Progenitor cell of endocrine pancreas (in vitro differentiated cells): Measurements from ENCODE around the gene INO80E. TPM values are rescaled to one million over a fixed set of nuclear protein-coding genes. Genes with fewer than 3 reads are reported as not detected.

Experiments used
- DNase-seq: peaks from one replicate; pipeline ENCODE4 v3.0.0; 2021; ENCODE audit warnings: low spot score; ENCODE audit not compliant: unreplicated experiment
- H3K27ac Mint-ChIP-seq: 2 replicates; pipeline ENCODE4 v1.8.0; 2021; ENCODE audit warnings: mild to moderate bottlenecking, moderate library complexity, mixed read lengths
- H3K27me3 Mint-ChIP-seq: 2 replicates; pipeline ENCODE4 v1.8.0; 2021; ENCODE audit warnings: mixed read lengths
- H3K36me3 Mint-ChIP-seq: 2 replicates; pipeline ENCODE4 v1.8.0; 2022; ENCODE audit warnings: mixed read lengths; ENCODE audit not compliant: insufficient read depth
- H3K4me1 Mint-ChIP-seq: 2 replicates; pipeline ENCODE4 v1.8.0; 2021; ENCODE audit warnings: low read depth, mixed read lengths
- H3K4me3 Mint-ChIP-seq: 2 replicates; pipeline ENCODE4 v1.8.0; 2021; ENCODE audit warnings: low read depth, mild to moderate bottlenecking, moderate library complexity, mixed read lengths
- H3K9me3 Mint-ChIP-seq: 2 replicates; pipeline ENCODE4 v1.8.0; 2021; ENCODE audit warnings: low read depth, mixed read lengths
- total RNA-seq: library from RNA; stranded (reverse); gene quantifications from 2 replicates; pipeline ENCODE4 v1.2.1, GENCODE V29; 2021
- TF ChIP-seq, protein P1 (sequence below): fragments of 200-600 bp; sonication (generic); IDR thresholded peaks from one replicate; pipeline ENCODE4 v1.5.0; 2021; ENCODE audit warnings: antibody characterized with exemption, mild to moderate bottlenecking; ENCODE audit not compliant: unreplicated experiment

The INO80E gene
- total RNA-seq, 1 donor from 2014 or later: 74.2 TPM

DNA sequence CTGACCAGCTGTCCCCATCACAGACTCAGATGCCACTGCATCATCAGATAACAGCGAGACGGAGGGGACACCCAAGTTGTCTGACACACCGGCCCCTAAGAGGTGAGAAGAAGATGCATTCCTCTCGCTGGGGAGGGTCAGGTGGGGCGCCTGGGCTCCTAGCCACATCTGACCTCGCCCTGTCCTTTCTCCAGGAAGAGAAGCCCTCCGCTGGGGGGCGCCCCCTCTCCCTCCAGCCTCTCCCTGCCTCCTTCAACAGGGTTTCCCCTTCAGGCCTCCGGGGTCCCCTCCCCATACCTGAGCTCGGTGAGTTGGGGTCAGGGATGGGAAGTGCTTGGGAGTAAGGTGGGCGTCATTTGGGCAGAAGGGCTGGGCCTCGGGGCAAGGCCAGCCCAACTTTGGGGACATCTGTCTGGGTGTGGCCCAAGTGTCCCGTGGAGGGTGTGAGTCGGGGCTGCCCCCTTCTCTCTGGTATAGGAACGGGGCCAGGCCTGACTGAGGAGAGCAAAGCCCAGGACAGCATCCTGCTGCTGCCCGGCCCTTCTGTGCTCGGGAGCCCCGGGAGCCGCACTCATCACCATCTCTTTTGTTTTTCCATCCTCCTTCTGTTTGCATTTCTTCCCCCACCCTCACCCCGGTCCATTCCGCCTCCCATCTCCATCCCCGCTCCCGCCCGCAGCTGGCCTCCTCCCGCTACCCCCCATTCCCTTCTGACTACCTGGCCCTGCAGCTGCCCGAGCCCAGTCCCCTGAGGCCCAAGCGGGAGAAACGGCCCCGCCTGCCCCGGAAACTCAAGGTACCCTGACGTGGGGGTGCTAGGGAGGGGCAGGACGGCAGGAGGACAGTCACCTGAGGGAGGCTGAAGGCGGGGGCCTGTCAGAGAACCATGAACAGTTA is 4.9 kb downstream of the INO80E start:
- DNase-seq: no peak
- no peak overlapping the region for H3K27ac Mint-ChIP-seq
- H3K27me3 Mint-ChIP-seq: no peaks in the 10 kb centered on the region
- H3K4me1 Mint-ChIP-seq: peaks cover 7% of the 10 kb centered on the region
- no peaks in the 10 kb centered on the region for H3K9me3 Mint-ChIP-seq
- TF ChIP-seq, protein P1, sequence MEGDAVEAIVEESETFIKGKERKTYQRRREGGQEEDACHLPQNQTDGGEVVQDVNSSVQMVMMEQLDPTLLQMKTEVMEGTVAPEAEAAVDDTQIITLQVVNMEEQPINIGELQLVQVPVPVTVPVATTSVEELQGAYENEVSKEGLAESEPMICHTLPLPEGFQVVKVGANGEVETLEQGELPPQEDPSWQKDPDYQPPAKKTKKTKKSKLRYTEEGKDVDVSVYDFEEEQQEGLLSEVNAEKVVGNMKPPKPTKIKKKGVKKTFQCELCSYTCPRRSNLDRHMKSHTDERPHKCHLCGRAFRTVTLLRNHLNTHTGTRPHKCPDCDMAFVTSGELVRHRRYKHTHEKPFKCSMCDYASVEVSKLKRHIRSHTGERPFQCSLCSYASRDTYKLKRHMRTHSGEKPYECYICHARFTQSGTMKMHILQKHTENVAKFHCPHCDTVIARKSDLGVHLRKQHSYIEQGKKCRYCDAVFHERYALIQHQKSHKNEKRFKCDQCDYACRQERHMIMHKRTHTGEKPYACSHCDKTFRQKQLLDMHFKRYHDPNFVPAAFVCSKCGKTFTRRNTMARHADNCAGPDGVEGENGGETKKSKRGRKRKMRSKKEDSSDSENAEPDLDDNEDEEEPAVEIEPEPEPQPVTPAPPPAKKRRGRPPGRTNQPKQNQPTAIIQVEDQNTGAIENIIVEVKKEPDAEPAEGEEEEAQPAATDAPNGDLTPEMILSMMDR: no peak
- no peak overlapping the region for H3K4me3 Mint-ChIP-seq
- peaks cover 4% of the 10 kb centered on the region for H3K36me3 Mint-ChIP-seq

DNA sequence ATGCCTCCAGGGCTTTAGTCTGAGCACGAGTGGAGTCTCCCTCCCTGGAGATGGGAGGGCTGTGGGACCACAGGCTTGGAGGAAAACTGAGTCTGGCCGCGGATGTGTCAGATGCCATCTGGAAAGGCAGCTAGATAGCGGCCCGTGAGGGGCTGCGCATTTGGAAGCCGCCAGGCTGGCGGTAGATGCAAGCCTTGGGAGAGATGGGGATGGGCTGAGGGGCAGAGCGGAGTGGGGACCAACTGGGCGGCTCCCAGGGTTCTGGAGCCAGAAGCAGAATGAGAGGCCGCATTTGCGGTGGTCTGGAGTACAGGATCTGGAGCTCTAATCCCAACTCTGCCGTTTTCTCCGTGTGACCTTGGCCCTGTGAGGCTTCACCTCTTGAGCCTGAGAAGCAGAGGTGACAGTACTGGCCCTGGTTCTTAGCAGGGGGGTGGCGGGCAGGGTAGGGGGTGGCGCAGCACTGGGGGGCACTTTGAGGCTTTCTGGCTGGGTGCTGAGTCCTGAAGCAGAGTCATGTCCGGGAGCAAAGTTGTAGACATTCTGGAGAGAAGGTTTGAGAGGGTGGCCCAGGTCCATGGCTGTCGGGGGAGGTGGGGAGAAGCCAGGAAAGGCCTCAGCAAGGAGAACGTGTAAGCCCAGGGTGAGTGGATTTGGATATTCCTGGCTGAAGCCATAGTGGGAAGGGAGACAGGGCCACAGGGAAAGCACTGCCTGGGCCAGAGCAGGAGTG is 6.7 kb downstream of the INO80E start:
- Mint-ChIP-seq H3K9me3 (no peaks in the 10 kb centered on the region), H3K4me3 (no peak overlapping the region), H3K27me3 (peaks cover 2% of the 10 kb centered on the region), H3K36me3 (peaks cover 5% of the 10 kb centered on the region), H3K27ac (no peak overlapping the region), H3K4me1 (no peaks in the 10 kb centered on the region)
- TF ChIP-seq, protein P1: no peak
- no peak for DNase-seq

DNA sequence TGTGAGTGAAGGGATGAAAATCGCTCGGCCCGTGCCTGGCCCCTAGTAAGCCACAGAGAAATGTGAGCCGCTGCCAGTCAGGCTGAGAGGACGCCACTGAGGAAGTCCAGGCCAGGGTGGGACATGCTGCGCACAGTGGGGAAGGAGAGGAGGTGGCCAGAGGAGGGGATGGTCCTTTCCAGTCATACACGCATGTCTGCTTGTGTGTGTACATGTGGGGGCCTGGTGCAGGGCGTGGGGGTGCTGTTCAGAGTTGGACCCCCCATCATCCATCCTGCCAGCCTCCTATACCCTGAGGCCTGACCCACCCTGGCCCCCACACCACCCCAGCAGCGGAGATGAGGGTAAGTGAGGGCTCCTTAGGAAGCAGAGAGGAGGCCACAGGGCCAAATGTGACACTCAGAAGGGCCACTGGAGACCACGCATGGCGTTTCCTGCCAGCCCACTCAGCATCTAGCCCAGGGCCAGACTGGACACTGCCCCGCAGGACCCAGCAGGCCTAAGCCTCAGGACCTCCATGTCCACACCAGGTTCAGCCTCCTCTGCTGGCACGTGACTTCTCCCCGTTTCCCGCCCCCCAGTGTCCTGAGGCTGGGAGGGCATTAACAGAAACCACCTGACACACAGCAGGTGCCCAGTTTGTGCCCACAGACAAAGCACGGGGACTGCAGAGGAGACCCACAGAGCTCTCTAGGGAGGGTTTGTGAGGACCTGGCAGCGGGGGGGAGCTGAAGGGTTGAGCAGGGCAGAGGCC is 7.8 kb downstream of the INO80E start:
- peaks cover 13% of the 10 kb centered on the region for H3K27me3 Mint-ChIP-seq
- H3K9me3 Mint-ChIP-seq: no peaks in the 10 kb centered on the region
- H3K4me1 Mint-ChIP-seq: no peaks in the 10 kb centered on the region
- no peak overlapping the region for H3K4me3 Mint-ChIP-seq
- H3K27ac Mint-ChIP-seq: peak overlapping the region; percentile 29
- H3K36me3 Mint-ChIP-seq: peaks cover 5% of the 10 kb centered on the region
- TF ChIP-seq, protein P1: no peak
- no peak for DNase-seq

DNA sequence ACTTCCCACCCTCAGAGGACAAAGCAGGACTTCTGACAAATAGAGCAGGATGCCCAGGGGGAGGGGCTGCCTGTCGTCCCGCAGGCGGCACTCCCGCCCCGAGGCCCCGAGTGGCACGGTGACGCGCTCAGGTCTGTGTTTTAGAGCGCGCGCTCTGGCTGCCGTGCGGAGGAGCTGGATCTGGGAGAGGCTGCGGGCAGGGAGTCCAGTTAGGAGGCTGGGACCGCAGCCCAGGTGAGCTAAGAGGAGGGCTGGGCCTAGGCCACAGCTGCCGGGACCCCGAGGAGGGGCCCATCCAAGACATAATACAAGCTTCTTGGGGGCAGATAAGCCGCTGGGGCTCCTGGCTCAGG is 8.4 kb downstream of the INO80E start:
- peaks cover 4% of the 10 kb centered on the region for H3K36me3 Mint-ChIP-seq
- H3K27ac Mint-ChIP-seq: no peak overlapping the region
- no peaks in the 10 kb centered on the region for H3K4me1 Mint-ChIP-seq
- H3K27me3 Mint-ChIP-seq: peaks cover 18% of the 10 kb centered on the region
- no peaks in the 10 kb centered on the region for H3K9me3 Mint-ChIP-seq
- no peak for DNase-seq
- TF ChIP-seq, protein P1: no peak
- no peak overlapping the region for H3K4me3 Mint-ChIP-seq

DNA sequence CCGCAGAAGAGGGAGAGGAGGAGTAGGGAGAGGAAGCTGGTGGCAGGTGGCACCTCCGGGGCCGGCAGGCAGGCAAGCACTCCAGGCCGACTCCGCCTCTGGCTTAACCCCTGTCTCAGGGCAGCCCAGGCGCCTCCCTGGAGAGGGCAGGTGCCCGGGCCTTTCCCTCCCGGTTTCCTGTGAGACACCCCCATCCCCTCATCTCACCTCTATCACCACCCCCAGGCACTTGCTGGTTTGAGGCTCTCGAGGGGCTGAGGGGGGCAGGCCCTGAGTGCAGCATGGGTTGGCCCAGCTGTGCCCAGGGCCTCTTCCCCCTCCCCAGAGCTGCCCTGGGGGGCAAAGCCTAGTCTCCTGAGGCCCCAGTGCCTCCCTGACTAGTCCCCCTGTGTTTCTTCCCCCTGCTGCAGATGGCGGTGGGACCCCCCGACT is 8.8 kb downstream of the INO80E start:
- peaks cover 21% of the 10 kb centered on the region for H3K27me3 Mint-ChIP-seq
- TF ChIP-seq, protein P1: no peak

More for the DNA sequence above, 8.8 kb downstream of the INO80E start:
- H3K27ac Mint-ChIP-seq: no peak overlapping the region
- no peaks in the 10 kb centered on the region for H3K9me3 Mint-ChIP-seq
- peaks cover 4% of the 10 kb centered on the region for H3K36me3 Mint-ChIP-seq
- no peaks in the 10 kb centered on the region for H3K4me1 Mint-ChIP-seq
- no peak for DNase-seq
- H3K4me3 Mint-ChIP-seq: no peak overlapping the region
